Measurements from ENCODE around the gene ZFP14. TPM values are rescaled to one million over a fixed set of nuclear protein-coding genes. Genes with fewer than 3 reads are reported as not detected.
"Not testable (repeated sequence)": the region's sequence is repeated elsewhere in the genome, so short reads cannot be mapped to it uniquely, and the experiment has no call there.

Gene ZFP14
- total RNA-seq, 1 experiment from 2014 or later: 2.2 TPM

- peak; percentile 92 for DNase-seq (ENCODE audit: low spot score)
Measured at GRCh38 chr19:36331353-36332228, 47.4 kb downstream of the ZFP14 start.

GRCh38 chr19:36330216-36330615, 48.8 kb downstream of the ZFP14 start:
- DNase-seq (ENCODE audit: low spot score): no peak

- DNase-seq (ENCODE audit: low spot score): not testable (repeated sequence)
Measured at GRCh38 chr19:36329534-36329933, 49.5 kb downstream of the ZFP14 start.

- DNase-seq (ENCODE audit: low spot score): not testable (repeated sequence)
Measured at GRCh38 chr19:36326649-36327048, 52.4 kb downstream of the ZFP14 start.

- not testable (repeated sequence) for DNase-seq (ENCODE audit: low spot score)
Measured at GRCh38 chr19:36315164-36315563, 63.8 kb downstream of the ZFP14 start.

- not testable (repeated sequence) for DNase-seq (ENCODE audit: low spot score)
Measured at GRCh38 chr19:36314053-36314452, 64.9 kb downstream of the ZFP14 start.

- not testable (repeated sequence) for DNase-seq (ENCODE audit: low spot score)
Measured at GRCh38 chr19:36311098-36311760, 67.8 kb downstream of the ZFP14 start.

- not testable (repeated sequence) for DNase-seq (ENCODE audit: low spot score)
Measured at GRCh38 chr19:36310416-36310990, 68.5 kb downstream of the ZFP14 start.

GRCh38 chr19:36309759-36310158, 69.2 kb downstream of the ZFP14 start:
- DNase-seq (ENCODE audit: low spot score): not testable (repeated sequence)

GRCh38 chr19:36309309-36309708, 69.7 kb downstream of the ZFP14 start:
- DNase-seq (ENCODE audit: low spot score): not testable (repeated sequence)

- DNase-seq (ENCODE audit: low spot score): not testable (repeated sequence)
Measured at GRCh38 chr19:36292317-36292716, 86.7 kb downstream of the ZFP14 start.

Other genes starting within 250 kb of the ZFP14 start
- 462 and 482 TPM in 2 replicates for gene CAPNS1, start 239.1 kb downstream of the ZFP14 start, total RNA-seq (2014; rRNA removed; shearing (Covaris generic))
- gene COX7A1, start 226.8 kb downstream of the ZFP14 start, total RNA-seq (2014; rRNA removed; shearing (Covaris generic)): not detected in 2 replicates
- 1.4 and 3.8 TPM in 2 replicates for gene ZNF565, start 164.5 kb downstream of the ZFP14 start, total RNA-seq (2014; rRNA removed; shearing (Covaris generic))
- gene ZNF146, start 164.1 kb downstream of the ZFP14 start, total RNA-seq (2014; rRNA removed; shearing (Covaris generic)): 111 and 163 TPM in 2 replicates
- gene ZFP82, start 39.4 kb upstream of the ZFP14 start, total RNA-seq (2014; rRNA removed; shearing (Covaris generic)): 0.88 and 3.7 TPM in 2 replicates
- 7.3 and 11.9 TPM in 2 replicates for gene ZNF566, start 110.4 kb upstream of the ZFP14 start, total RNA-seq (2014; rRNA removed; shearing (Covaris generic))
- gene ZNF260, start 149.1 kb upstream of the ZFP14 start, total RNA-seq (2014; rRNA removed; shearing (Covaris generic)): 9.3 and 13.2 TPM in 2 replicates
- gene ZNF529, start 194.1 kb upstream of the ZFP14 start, total RNA-seq (2014; rRNA removed; shearing (Covaris generic)): 2.7 and 3.7 TPM in 2 replicates
- gene ZNF382, start 226.1 kb upstream of the ZFP14 start, total RNA-seq (2014; rRNA removed; shearing (Covaris generic)): 0.06 and 0.21 TPM in 2 replicates